ENCODE results near the gene TMEM151B.

GRCh38 chr6:44255105-44255808 lies 15.0 kb upstream of the TMEM151B start:
- TF ChIP-seq CTCF (IDR thresholded peaks at IDR 0.05) (no peak), POLR2A (IDR thresholded peaks at IDR 0.05) (no peak)
